ENCODE results near the gene TFEB.

Gene TFEB

DNA sequence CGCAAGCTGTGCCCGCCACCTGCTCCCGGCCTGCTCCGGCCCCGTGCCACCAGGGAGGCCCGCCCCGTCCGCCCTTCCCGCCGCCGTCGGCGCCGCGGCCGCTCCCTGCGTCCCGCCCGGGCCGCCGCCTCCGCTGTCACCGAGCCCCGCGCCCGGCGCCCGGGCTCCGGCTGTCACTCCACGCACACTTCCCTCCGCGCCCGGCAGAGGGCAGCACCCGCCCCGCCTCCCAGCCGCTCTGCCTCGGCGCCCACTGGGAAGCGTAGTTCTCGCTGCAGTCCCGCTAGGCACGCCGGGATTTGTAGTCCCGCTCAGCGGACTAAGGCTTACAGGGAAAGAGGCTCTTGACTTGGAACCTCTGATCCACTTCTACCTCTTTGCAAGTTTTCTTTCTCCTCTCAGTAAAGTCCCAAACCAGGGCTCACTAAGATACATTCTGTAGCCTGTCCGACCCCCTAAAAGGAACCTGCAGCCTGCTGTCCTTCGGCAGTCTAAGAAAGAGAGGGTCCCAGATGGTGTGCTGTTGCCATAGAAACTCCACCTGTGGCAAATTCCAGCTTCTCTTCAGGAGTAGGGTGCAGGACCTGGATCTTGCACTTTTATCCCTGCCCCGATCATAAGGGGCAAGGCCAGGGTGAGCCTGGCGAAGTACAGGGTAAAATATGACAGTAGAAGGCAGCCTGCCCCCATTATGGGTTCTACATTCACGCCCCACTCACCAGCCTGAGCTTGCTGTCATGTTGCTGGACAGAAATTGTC is at the start of gene TFEB:
Gene TFEB, minus strand, starts transcription at position 182 of the 759 bp plus-strand sequence. CDS start 44,395 bp downstream, outside the sequence.
- H3K4me1 Mint-ChIP-seq (ENCODE audit: low read depth), result peaks cover 33% of the 10 kb centered on the region
- H3K4me3 Mint-ChIP-seq, result peak within 1 kb of the TSS; percentile 75
- H3K36me3 Mint-ChIP-seq (ENCODE audit: low read depth), result no peaks in the 10 kb centered on the region
- H3K27me3 Mint-ChIP-seq, result no peaks in the 10 kb centered on the region
- peak within 1 kb of the TSS; percentile 57 for H3K27ac Mint-ChIP-seq
- no peaks in the 10 kb centered on the region for H3K9me3 Mint-ChIP-seq
- peak; percentile 98 for DNase-seq

DNA sequence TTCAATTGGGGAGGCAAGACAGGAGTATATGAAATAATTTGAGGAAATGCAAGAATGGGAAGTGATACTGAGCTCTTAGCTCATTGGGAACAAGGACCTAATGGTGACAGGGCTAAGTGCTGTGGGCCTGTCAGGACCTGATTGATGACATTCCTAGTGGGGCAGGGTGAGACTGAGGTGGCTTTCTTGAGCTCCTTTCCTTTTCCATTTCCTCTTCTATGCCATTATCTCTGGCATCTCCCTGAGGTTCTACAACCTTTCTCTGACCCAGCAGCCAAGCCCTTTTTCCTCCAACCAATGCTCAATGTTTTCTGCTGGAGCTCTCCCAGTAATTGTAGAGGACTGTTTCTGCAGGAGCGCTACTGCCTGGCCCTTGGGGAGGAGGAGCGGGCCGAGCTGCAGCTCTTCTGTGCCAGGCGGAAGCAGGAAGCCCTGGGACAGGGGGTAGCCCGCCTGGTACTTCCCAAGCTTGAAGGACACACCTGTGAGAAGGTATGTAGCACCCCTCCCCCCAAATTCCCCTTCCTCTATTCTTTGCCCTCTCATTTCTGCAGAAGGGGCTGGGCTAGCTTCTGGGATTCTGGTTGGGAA is 49.3 kb upstream of the TFEB start:
- Mint-ChIP-seq H3K27ac (no peak overlapping the region), H3K27me3 (peaks cover 10% of the 10 kb centered on the region), H3K9me3 (no peaks in the 10 kb centered on the region), H3K4me3 (peak overlapping the region; percentile 41), H3K36me3 (ENCODE audit: low read depth) (peaks cover 30% of the 10 kb centered on the region), H3K4me1 (ENCODE audit: low read depth) (peaks cover 21% of the 10 kb centered on the region)
- DNase-seq, result no peak

DNA sequence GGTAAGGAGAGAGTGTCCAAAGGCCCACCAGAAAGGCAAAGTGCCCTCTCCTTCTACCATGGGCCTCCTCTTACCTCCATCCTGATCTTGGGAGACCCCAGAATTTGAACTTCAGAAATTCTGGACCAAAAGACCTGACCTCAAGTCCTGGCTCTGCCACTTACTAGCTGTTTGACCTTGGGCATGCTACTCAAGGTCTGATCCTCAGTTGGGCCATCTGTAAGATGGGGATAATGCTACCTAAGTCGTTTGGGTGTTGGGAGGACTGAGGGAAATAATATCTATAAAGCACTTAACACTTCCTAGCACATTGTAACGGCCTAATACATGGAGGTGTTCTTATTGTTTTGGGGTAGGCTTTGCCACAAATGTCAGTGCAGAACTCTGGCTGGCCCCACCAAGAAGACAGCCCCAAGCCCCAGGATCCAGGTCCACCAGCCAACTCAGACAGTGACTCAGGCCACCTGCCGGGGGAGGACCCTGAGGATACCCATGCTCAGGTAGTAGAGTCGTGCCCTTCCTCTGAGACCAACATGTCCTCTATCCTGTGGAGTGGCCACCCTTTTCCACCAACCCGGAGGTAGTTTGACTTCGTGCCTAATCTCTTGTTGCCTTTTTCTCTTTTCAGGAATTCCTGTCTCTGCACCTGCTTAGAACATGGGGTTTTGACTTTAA is 47.8 kb upstream of the TFEB start:
- no peak overlapping the region for H3K27ac Mint-ChIP-seq

DNA sequence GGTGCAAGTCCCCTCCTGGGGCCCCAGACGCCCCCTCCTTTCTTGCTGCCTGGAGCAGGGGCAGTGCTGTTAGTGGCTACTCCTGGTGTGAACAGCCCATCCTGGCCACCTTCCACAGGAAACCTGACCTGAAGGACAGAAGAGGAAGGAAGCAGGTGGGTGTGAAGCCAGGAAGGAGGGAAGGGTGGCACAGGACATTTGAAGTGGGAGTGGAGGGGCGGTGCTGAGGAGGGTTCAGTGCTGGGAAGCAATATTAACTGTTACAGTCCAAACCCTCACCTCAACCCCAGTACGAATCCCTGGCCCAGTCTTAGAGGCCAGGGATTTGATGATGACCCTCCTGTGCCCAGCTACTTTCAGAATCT is 45.9 kb upstream of the TFEB start:
- Mint-ChIP-seq H3K27ac (no peak overlapping the region), H3K4me3 (peak overlapping the region; percentile 85), H3K27me3 (peaks cover 10% of the 10 kb centered on the region), H3K4me1 (ENCODE audit: low read depth) (peaks cover 19% of the 10 kb centered on the region), H3K9me3 (no peaks in the 10 kb centered on the region), H3K36me3 (ENCODE audit: low read depth) (peaks cover 11% of the 10 kb centered on the region)
- no peak for DNase-seq

More for the DNA sequence above, 47.8 kb upstream of the TFEB start:
- Mint-ChIP-seq H3K4me1 (ENCODE audit: low read depth) (peaks cover 17% of the 10 kb centered on the region), H3K27me3 (peaks cover 10% of the 10 kb centered on the region), H3K9me3 (no peaks in the 10 kb centered on the region), H3K36me3 (ENCODE audit: low read depth) (peaks cover 19% of the 10 kb centered on the region), H3K4me3 (no peak overlapping the region)
- DNase-seq, result no peak

DNA sequence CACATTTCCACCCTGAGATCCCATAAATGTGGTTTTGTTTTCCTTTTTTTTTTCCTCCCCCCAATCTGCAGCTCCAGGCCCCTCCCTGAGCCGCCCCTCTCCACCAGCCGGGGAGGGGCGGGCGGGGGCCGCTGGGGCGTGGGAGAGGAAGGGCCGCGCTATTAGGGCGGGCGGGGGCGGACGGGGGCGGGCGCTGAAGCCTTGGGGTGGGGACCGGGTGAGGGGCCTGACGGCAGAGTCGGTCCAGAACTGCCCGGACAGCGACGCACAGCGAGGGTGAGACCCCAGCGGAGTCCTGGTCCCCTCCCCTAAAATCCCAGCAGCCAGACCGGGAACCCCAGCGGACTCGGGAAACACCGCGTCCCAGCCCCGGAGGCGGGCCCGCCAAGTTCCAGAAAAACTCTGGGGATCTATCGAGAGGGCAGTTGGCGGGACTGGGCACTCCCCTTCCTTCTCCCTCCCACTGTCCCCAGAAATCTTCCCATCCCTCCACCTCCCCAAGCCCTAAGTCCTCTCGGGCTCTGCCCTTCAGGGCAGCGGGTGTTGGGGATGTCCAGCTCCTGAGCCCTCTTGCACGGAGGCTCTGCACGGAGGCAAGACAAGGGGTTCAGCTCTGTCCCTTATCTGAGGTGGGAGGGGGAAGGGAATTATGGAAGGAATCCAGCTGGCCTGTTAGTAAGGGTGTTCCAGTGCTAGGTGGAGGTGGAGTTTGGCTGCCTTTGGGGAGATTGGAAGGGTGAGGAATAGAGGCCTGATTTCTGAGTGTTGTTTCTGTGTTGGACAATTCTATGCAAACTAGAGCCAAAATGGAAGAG is 45.4 kb upstream of the TFEB start, which contains the start of gene PRICKLE4:
Gene PRICKLE4, plus strand, starts transcription at position 232 of the 815 bp plus-strand sequence. CDS start 2,692 bp downstream, outside the sequence.
- Mint-ChIP-seq H3K4me3 (peak within 1 kb of the TSS; percentile 85), H3K9me3 (no peaks in the 10 kb centered on the region), H3K27me3 (peaks cover 10% of the 10 kb centered on the region), H3K4me1 (ENCODE audit: low read depth) (peaks cover 15% of the 10 kb centered on the region), H3K36me3 (ENCODE audit: low read depth) (peaks cover 13% of the 10 kb centered on the region), H3K27ac (peak within 1 kb of the TSS; percentile 82)
- peak; percentile 37 for DNase-seq

DNA sequence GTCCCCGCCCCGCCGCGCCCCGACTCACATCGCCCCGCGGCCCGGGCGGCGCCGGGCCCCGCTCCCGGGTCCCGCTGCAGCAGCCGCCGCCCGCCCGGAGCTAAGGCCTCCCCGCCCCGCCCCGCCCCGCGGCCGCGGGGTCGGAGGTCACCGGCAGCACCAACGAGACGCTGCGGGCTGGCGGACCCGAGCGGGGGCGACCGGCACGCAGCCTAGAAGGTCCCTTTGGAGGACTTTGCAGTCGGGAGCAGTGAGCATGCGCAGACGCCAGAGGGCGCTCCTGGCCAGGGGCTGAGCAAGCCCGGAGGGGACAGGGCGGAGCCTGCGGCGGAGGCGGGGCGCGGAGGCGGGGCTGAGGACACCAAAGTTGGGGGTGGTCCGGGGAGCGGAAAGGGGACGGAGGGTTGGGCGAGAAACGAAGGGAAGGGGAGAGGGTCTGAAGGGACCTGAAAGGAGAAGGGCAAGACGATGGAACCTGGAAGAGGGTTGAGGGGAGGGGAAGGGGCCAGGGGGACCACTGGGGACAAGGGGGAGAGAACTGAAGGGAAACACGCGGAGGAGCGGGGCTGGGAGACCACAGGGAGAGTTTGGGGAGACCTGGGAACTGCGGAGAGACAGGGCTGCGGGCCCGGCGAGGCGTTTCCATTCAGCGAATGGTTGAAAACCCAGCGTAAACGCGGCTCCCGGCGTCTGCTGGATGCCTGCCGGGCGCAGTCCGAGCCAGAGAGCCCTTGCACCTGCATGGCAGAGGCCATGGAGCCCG is 44.6 kb upstream of the TFEB start, which contains the start of gene FRS3:
Gene FRS3, minus strand, starts transcription at position 113 of the 763 bp plus-strand sequence. CDS start 2,913 bp downstream, outside the sequence.
- peaks cover 10% of the 10 kb centered on the region for H3K27me3 Mint-ChIP-seq
- H3K36me3 Mint-ChIP-seq (ENCODE audit: low read depth), result peaks cover 21% of the 10 kb centered on the region
- H3K9me3 Mint-ChIP-seq, result no peaks in the 10 kb centered on the region
- H3K27ac Mint-ChIP-seq, result peak within 1 kb of the TSS; percentile 84
- H3K4me3 Mint-ChIP-seq, result peak within 1 kb of the TSS; percentile 89
- peak; percentile 100 for DNase-seq
- H3K4me1 Mint-ChIP-seq (ENCODE audit: low read depth), result peaks cover 14% of the 10 kb centered on the region

DNA sequence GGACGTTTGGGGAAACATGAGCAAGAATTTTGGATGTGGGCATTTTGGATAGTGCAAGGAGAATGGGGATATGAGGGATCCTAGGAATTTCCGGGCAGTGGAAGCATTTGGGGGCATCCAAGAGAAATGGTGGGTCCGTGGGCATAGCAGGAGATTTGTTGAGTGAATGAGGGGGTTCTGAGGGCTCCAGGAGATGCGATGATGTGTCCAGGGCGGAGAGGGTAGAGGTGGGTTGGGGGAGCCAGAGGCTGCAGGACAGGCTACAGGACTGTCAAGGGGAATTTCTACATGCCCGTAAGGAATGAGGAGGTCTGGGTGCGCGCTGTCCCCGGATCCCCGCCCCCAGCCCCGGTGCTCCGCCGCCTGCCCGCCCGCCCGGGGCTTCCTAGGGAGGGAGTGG is 43.9 kb upstream of the TFEB start:
- H3K4me1 Mint-ChIP-seq (ENCODE audit: low read depth), result peaks cover 14% of the 10 kb centered on the region
- no peak for DNase-seq
- H3K4me3 Mint-ChIP-seq, result peak overlapping the region; percentile 89
- peaks cover 27% of the 10 kb centered on the region for H3K36me3 Mint-ChIP-seq (ENCODE audit: low read depth)
- no peaks in the 10 kb centered on the region for H3K9me3 Mint-ChIP-seq
- H3K27ac Mint-ChIP-seq, result peak overlapping the region; percentile 84
- H3K27me3 Mint-ChIP-seq, result peaks cover 10% of the 10 kb centered on the region

DNA sequence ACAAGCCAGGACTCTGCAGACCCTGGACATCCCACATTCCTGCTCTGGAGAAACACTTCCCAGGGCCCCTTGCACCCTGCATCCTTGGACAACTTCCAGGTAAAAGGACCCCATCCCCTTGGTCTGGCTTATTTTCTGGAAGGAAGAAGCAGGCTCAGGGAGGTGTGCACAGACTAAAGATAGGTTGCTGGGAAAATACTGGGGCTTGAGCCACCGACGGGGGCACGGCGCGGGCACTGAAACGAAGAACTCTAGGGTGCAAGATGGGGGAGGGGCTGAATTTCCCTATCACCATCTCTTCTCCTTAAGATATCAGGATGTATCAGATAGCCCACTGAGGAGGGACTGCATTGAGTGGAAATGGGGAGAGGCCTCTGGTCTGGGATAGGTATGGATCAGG is 43.5 kb upstream of the TFEB start:
- Mint-ChIP-seq H3K4me3 (peak overlapping the region; percentile 89), H3K27ac (peak overlapping the region; percentile 84), H3K9me3 (no peaks in the 10 kb centered on the region), H3K27me3 (peaks cover 10% of the 10 kb centered on the region), H3K4me1 (ENCODE audit: low read depth) (peaks cover 14% of the 10 kb centered on the region), H3K36me3 (ENCODE audit: low read depth) (peaks cover 31% of the 10 kb centered on the region)
- no peak for DNase-seq

DNA sequence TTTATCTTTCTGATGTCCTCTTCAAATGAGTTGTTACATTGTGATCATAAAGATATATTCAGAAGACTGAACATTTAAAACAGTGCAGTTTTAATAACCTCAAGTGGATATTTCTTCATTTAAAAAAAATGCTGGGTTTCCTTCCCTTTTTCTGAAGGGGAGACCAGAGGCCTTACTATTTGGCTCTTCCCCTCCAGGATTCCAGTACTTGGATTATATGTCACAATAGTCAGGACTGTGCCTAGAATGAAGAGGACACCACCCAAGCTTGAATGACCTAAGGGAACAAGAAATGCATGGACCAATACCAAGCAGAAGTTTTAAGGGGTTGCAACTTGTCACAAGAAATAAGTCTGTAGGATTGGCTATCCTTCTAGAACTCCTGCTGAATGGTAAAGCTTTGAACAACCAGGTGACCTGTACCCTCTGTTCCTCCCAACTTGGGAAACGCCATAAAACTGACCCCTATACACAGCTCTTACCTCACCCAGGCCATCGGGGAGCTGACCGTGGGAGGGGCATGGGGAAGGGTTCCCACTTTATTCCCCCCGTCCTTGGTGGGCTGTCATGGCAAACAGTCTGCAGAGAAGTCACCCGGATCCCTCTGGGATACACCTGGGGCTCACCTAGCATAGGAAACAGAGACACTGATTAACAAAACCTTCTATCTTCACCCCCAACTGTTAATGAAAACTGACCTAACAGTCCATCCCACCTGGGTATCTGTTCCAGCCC is 42.3 kb upstream of the TFEB start:
- no peaks in the 10 kb centered on the region for H3K9me3 Mint-ChIP-seq
- peaks cover 14% of the 10 kb centered on the region for H3K4me1 Mint-ChIP-seq (ENCODE audit: low read depth)
- DNase-seq, result no peak
- peaks cover 10% of the 10 kb centered on the region for H3K27me3 Mint-ChIP-seq
- H3K27ac Mint-ChIP-seq, result no peak overlapping the region
- no peak overlapping the region for H3K4me3 Mint-ChIP-seq
- peaks cover 34% of the 10 kb centered on the region for H3K36me3 Mint-ChIP-seq (ENCODE audit: low read depth)

DNA sequence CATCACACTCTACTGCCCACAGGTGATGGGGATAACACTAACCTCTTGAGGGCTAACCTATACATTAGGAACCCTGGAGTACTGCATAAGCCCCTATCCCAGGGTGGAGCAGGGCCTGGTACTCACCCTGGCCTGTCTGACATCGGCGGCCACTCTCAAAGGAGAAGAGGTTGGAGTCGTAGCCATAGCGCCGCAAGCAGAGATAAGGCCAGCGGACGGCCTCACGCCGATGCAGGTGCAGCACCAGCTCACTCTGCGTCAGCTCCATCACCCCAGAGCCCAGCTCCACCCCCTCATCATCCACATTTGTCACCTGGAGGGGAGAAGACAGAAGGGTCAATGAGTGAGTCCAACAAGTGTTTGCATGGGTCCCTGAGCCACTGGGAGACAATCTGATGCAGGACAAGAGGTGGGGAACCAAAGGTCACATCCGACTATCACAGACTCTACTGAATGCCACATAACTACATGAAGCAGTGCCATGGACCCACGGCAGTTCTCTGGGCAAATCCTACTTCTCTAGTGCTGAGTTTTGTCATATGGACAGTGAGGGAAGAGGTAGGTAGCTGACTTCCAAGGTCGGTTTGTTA is 40.0 kb upstream of the TFEB start:
- Mint-ChIP-seq H3K36me3 (ENCODE audit: low read depth) (peaks cover 56% of the 10 kb centered on the region), H3K27ac (no peak overlapping the region), H3K4me3 (no peak overlapping the region), H3K27me3 (no peaks in the 10 kb centered on the region), H3K4me1 (ENCODE audit: low read depth) (peaks cover 9% of the 10 kb centered on the region), H3K9me3 (no peaks in the 10 kb centered on the region)
- DNase-seq, result no peak

DNA sequence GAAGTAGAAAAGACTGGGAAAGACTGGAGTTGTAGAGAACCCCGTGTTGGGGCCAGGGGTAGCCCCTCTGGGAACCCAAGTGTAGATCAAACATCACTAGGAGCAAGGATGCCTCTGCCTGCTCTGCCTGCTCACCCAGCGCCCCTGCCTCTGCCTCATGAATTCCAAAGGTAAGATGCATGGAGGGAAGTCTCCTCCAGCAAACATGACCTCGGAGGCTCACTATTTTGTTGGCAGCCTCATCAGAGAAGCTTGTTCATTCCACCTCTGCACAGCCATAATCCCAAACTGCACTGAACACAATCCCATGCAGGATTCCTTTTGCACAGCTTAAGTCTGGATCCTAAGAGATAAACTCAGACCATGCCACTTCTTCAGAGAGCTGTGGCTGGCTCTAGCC is 39.4 kb upstream of the TFEB start:
- H3K27ac Mint-ChIP-seq, result no peak overlapping the region
- DNase-seq, result no peak
- H3K27me3 Mint-ChIP-seq, result no peaks in the 10 kb centered on the region
- no peak overlapping the region for H3K4me3 Mint-ChIP-seq
- H3K4me1 Mint-ChIP-seq (ENCODE audit: low read depth), result peaks cover 7% of the 10 kb centered on the region
- no peaks in the 10 kb centered on the region for H3K9me3 Mint-ChIP-seq
- H3K36me3 Mint-ChIP-seq (ENCODE audit: low read depth), result peaks cover 57% of the 10 kb centered on the region

DNA sequence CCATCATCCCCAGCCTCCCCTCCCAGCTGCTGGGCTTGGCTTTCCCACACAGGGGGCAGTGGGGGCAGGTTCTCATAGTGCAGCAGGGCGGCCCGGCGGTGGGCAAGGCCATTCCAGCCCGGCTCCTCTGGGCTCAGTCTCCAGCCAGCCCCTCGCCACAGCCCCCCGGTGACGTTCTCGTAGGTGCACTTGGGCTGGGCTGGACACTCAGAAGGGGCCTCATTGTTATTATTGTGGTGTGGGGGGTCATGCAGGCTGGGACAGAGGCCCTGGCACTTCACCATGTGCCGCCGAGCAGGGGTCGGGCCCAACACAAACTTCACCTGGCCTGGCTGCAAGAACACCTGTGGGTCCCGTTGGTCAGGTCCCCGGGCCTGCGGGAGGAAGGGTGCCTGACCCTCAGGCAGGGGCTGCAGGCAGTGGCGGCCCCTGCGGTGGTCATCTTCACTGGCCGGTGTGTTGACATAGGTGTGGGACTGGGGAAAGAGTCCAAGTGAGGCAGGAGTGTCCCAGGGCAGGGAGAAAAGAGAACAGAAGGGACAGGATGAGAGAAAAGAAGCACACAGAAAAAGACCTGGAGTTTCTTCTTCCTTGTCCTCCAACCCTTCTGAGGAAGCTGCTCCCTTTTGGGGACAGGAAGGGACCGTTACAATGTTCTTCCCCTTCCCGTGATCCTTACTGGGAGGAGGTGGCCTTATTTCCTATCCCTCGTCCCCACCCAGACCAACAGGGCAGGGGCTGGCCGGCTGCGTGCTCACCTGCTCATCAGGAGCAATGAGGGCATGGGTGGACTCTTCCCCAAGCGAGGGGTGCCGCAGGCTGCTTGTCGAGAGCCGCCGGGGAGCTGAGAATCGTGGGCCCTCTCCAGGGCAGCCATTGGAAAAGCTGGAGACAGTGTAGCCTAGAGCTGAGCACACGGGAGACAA is 35.9 kb upstream of the TFEB start:
- no peak for DNase-seq
- peaks cover 6% of the 10 kb centered on the region for H3K4me1 Mint-ChIP-seq (ENCODE audit: low read depth)
- H3K27me3 Mint-ChIP-seq, result no peaks in the 10 kb centered on the region
- H3K9me3 Mint-ChIP-seq, result no peaks in the 10 kb centered on the region
- no peak overlapping the region for H3K4me3 Mint-ChIP-seq
- H3K36me3 Mint-ChIP-seq (ENCODE audit: low read depth), result peaks cover 48% of the 10 kb centered on the region
- no peak overlapping the region for H3K27ac Mint-ChIP-seq

All from activated T-cell treated with anti-CD3 and anti-CD28 coated beads, Interleukin-2, amount 50 U/mL, for 24 hours (primary cell).